Common myeloid progenitor, CD34-positive (primary cell): ENCODE results near the gene EPN1.

ENCODE experiments used
- CTCF ChIA-PET: fragments of 350-600 bp; sonication (Branson Sonifier 250); formaldehyde crosslinking; loops from one replicate; lab custom pipeline; 2021; ENCODE audit warnings: antibody characterized with exemption; lab: Charles Lee
- POLR2A ChIA-PET: fragments of 350-600 bp; sonication (Branson Sonifier 250); formaldehyde crosslinking; loops from one replicate; lab custom pipeline; 2021; ENCODE audit warnings: antibody characterized with exemption; lab: Charles Lee
- DNase-seq, 3 donors: peaks; one replicate each; pipeline versions ENCODE4 v3.0.0 to v3.0.0-alpha.2; 2013
- H3K27ac ChIP-seq, 2 experiments: 1 replicate in 1 of 2; 2 replicates in 1 of 2; pipeline ENCODE4 v1.7.0; 2013; ENCODE audit warnings: inconsistent platforms in 2 of 2, low read length in 2 of 2, mild to moderate bottlenecking in 2 of 2, low read depth in 1 of 2, moderate library complexity in 1 of 2; ENCODE audit not compliant: severe bottlenecking in 2 of 2, insufficient read depth in 1 of 2, poor library complexity in 1 of 2
- H3K27me3 ChIP-seq, 5 experiments: replicated peaks in 2 of 5; 1 replicate in 3 of 5; 2 replicates in 2 of 5; pipeline versions ENCODE4 v1.6.1 to v1.7.0; 2013; ENCODE audit warnings: low read length in 4 of 5, mild to moderate bottlenecking in 2 of 5, moderate library complexity in 2 of 5, inconsistent platforms in 1 of 5; ENCODE audit not compliant: insufficient read depth in 5 of 5, control insufficient read depth in 4 of 5
- H3K36me3 ChIP-seq, 4 experiments: 1 replicate in 2 of 4; 2 replicates in 2 of 4; pipeline versions ENCODE4 v1.6.1 to v1.7.0; 2013; ENCODE audit warnings: low read length in 3 of 4, control low read depth in 1 of 4, mild to moderate bottlenecking in 1 of 4; ENCODE audit not compliant: control insufficient read depth in 4 of 4, insufficient read depth in 4 of 4
- H3K4me1 ChIP-seq, 4 experiments: 1 replicate in 3 of 4; 2 replicates in 1 of 4; pipeline versions ENCODE4 v1.6.1 to v1.7.1; 2013; ENCODE audit warnings: low read length in 3 of 4, mild to moderate bottlenecking in 3 of 4, control low read depth in 1 of 4, inconsistent platforms in 1 of 4, moderate library complexity in 1 of 4; ENCODE audit not compliant: control insufficient read depth in 4 of 4, insufficient read depth in 4 of 4; ENCODE audit errors: control extremely low read depth in 1 of 4
- H3K4me3 ChIP-seq, 7 experiments: 1 replicate in 4 of 7; 2 replicates in 3 of 7; pipeline versions ENCODE4 v1.5.1 to v1.7.0; 2013; ENCODE audit warnings: mild to moderate bottlenecking in 7 of 7, low read length in 6 of 7, moderate library complexity in 6 of 7, inconsistent platforms in 2 of 7, low read depth in 2 of 7, control low read depth in 1 of 7; ENCODE audit not compliant: insufficient read depth in 4 of 7, control insufficient read depth in 1 of 7; ENCODE audit errors: extremely low read depth in 1 of 7
- H3K9me3 ChIP-seq, 5 experiments: 1 replicate in 4 of 5; 2 replicates in 1 of 5; pipeline versions ENCODE4 v1.6.1 to v1.7.1; 2013; ENCODE audit warnings: low read length in 4 of 5, mild to moderate bottlenecking in 2 of 5, inconsistent platforms in 1 of 5, low read depth in 1 of 5, moderate library complexity in 1 of 5; ENCODE audit not compliant: control insufficient read depth in 4 of 5, insufficient read depth in 2 of 5; ENCODE audit errors: control extremely low read depth in 1 of 5
- WGBS: methylation state at CpG from one replicate; pipeline ENCODE4 v1.1.5; 2013; ENCODE audit not compliant: insufficient coverage; 5-methylcytosine and 5-hydroxymethylcytosine counted together

Gene EPN1

DNA sequence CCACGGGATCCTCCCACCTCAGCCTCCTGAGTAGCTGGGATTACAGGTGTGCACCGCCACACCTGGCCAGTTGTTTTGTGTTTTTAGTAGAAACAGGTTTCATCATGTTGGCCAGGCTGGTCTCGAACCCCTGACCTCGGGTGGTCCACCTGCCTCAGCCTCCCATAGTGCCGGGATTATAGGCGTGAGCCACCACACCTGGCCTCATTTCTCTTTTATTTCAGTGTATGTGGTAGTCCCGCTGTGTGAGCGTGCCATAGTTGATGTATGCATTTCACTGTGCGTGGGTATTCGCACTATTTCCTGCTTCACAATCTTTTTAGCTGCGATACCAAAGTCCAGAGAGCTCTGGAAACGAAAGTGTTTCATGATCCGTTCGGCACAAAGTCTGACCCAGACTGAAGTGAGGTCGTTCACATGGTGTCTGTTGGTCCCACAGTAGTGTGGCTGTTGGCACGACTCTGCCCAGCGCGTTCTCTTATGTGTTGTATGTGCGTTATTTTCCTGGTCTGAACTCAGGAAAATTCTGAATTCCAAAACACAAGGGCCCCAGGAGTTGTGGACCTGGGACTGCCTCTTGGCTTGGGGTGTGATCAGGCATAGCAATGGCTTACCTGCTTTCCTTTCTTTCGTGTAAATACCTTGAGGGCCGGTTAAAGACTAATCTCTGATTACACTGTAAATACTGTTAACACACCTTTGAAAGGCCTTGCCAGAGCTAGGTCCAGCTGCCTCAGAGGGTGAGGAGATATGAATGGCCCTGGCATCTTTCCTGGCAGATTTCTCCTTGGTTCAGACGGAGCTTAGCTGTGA is 8.6 kb downstream of the EPN1 start:
- H3K9me3 ChIP-seq: no peaks in the 10 kb centered on the region
- H3K36me3 ChIP-seq: peaks cover 0 to 84% (median 57%) of the 10 kb centered on the region in 4 experiments
- WGBS: 92% methylated on average over 22 of the region's 22 CpGs
- H3K27ac ChIP-seq: no peak overlapping the region
- ChIA-PET POLR2A (no interaction called here), CTCF (interaction anchor here (1.4 kb wide), 1 partner anchor 9 kb away, joined by 3 read pairs; no protein-coding TSS in a partner anchor)
- peaks cover 0 to under 1% (median 0%) of the 10 kb centered on the region in 4 experiments for H3K4me1 ChIP-seq
- H3K4me3 ChIP-seq: no peak overlapping the region
- H3K27me3 ChIP-seq: no peaks in the 10 kb centered on the region
- no peak for DNase-seq

DNA sequence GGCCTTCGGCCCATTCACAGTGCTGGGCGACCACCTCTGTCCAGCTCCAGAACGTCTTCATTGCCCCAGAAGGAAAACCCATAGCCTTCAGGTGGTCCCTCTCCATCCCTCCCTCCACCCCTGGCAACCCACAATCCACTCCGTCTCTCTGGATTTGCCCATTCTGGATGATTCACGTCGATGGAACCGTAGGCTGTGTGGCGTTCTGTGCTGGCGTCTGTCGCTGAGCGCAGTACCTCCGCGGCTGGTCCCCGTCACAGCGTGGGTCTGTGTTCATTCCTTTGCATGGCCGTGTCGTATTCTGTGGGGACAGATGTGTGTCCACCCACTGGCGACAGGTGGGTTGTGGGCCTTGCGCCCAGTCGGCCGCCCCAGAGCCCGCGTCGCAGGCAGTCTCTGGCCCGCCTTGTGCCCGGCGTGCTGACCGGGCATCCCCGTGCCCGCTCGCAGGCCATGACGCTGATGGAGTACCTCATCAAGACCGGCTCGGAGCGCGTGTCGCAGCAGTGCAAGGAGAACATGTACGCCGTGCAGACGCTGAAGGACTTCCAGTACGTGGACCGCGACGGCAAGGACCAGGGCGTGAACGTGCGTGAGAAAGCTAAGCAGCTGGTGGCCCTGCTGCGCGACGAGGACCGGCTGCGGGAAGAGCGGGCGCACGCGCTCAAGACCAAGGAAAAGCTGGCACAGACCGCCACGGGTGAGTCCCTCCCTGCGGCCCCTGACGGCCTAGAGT is 10.1 kb downstream of the EPN1 start:
- no peak overlapping the region for H3K4me3 ChIP-seq
- ChIA-PET CTCF (no interaction called here), POLR2A (no interaction called here)
- H3K4me1 ChIP-seq: no peaks in the 10 kb centered on the region
- H3K36me3 ChIP-seq: peaks cover 2 to 84% (median 55%) of the 10 kb centered on the region in 4 experiments
- DNase-seq: no peak
- no peak overlapping the region for H3K27ac ChIP-seq
- H3K9me3 ChIP-seq: no peaks in the 10 kb centered on the region
- H3K27me3 ChIP-seq: no peaks in the 10 kb centered on the region
- 96% methylated on average over 59 of the region's 60 CpGs for WGBS

DNA sequence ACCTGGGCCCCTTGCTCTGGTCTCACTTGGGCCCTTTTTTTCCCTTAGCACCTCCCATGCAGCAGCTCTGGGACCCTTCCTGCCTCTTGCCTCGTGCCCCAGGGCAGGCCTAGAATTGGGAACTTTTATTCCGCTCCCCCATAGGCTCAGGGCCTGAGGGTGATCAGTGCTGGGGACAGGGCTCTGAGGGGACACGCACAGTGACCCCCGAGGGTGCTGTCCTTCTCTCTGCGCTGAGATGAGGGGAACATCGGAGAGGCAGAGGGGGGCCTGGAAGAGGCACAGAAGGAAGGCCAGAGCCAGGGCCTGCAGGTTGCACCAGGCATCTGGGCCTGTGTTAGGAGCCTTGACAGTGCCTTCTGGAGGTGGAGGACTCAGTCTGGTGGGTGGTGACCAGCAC is 10.8 kb downstream of the EPN1 start:
- POLR2A ChIA-PET: no interaction called here
- DNase-seq: no peak
- Histone ChIP-seq H3K36me3 (peaks cover 2 to 84% (median 57%) of the 10 kb centered on the region in 4 experiments), H3K4me1 (no peaks in the 10 kb centered on the region), H3K9me3 (no peaks in the 10 kb centered on the region), H3K27me3 (no peaks in the 10 kb centered on the region), H3K4me3 (no peak overlapping the region), H3K27ac (no peak overlapping the region)
- 100% methylated on average over 4 of the region's 6 CpGs for WGBS
- CTCF ChIA-PET: no interaction called here

DNA sequence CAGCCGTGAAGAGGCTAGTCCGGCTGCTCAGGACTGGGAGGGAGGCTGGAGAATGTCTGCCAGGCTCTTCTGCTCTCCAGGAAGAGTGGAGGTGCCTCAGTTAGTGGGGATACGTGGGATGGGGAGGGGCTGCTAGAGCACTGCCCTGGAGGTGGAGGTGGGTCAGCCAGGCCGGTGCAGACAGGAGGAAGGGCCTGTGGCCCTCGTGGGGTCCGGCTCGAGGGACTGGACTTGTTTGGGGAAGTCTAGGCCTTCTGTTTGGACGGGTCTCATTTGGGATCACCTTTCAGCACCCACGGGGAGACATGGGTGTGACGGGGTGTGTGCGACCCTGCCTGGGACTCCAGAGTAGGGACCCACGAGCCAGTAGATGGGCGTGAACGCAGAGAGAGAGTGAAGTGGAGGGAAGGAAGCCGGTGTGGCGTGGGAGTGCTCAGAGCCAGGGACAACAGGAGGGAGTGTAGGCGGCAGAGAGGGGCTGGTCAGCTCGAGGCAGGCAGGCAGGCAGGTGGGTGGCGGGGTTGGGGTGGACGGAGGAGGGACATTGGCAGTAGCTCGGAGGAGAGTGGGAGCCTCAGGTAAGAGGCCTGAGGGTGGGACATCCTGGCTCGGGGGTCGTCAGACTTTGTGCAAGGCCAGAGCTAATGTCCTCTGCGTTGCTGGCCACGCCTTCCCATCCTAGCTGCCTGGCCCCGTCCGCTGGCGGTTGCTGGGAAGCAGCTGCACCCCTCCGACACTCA is 11.5 kb downstream of the EPN1 start:
- POLR2A ChIA-PET: no interaction called here
- CTCF ChIA-PET: no interaction called here
- 96% methylated on average over 28 of the region's 29 CpGs for WGBS
- Histone ChIP-seq H3K4me1 (no peaks in the 10 kb centered on the region), H3K36me3 (peaks cover 2 to 85% (median 57%) of the 10 kb centered on the region in 4 experiments), H3K27ac (no peak overlapping the region), H3K27me3 (no peaks in the 10 kb centered on the region), H3K9me3 (no peaks in the 10 kb centered on the region), H3K4me3 (no peak overlapping the region)
- DNase-seq: no peak

DNA sequence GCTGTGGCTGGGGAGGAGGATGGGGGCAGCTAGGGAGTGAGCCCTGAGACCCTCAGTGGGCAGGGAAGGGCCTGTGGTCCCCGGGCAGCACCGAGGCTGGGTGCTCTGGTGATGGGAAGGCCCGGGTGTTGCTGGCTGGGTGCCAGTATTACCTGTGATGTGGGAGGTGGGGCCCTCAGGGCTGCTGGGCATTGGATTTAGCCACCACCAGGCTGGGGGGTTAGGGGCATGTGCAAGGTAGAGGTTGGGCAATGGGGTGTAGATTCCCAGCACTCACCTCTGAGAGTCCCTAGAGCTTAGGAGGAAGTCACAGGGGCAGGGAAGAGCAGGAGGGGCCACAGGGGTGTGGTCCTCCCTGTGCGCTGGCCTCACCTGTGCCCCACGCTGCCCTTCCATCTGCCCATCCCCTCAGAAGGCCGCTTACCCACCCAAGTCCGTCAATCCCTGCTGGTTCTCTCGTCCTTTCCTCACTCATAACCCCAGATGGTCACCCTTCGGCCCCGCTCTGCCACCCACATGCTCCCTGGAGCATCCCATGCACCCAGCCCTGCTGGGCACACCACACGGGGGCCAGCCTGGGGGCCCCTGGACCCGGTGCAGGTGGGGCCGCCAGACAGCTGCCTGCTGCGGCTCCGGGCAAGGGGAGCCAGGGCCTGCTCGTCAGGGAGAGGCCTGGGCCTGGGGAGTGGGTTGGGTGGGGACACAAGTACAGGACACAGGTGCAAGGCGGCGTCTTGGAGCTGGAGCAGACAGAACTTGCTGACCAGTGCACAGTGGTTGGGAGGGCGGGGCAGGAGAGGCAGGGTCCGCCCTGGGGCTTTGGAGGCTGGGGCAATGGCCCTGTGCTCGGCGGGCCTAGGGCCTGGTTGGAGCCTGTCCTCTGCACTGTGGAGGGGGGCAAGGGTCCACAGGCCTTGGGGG is 12.5 kb downstream of the EPN1 start:
- H3K4me3 ChIP-seq: no peak overlapping the region
- H3K4me1 ChIP-seq: no peaks in the 10 kb centered on the region
- no peak for DNase-seq
- ChIA-PET CTCF (no interaction called here), POLR2A (interaction anchor here (0.5 kb wide), 1 partner anchor 1023 kb away, joined by 4 read pairs; no protein-coding TSS in a partner anchor)
- 97% methylated on average over 14 of the region's 22 CpGs for WGBS
- no peaks in the 10 kb centered on the region for H3K27me3 ChIP-seq
- peaks cover 2 to 87% (median 57%) of the 10 kb centered on the region in 4 experiments for H3K36me3 ChIP-seq
- no peaks in the 10 kb centered on the region for H3K9me3 ChIP-seq
- H3K27ac ChIP-seq: no peak overlapping the region

DNA sequence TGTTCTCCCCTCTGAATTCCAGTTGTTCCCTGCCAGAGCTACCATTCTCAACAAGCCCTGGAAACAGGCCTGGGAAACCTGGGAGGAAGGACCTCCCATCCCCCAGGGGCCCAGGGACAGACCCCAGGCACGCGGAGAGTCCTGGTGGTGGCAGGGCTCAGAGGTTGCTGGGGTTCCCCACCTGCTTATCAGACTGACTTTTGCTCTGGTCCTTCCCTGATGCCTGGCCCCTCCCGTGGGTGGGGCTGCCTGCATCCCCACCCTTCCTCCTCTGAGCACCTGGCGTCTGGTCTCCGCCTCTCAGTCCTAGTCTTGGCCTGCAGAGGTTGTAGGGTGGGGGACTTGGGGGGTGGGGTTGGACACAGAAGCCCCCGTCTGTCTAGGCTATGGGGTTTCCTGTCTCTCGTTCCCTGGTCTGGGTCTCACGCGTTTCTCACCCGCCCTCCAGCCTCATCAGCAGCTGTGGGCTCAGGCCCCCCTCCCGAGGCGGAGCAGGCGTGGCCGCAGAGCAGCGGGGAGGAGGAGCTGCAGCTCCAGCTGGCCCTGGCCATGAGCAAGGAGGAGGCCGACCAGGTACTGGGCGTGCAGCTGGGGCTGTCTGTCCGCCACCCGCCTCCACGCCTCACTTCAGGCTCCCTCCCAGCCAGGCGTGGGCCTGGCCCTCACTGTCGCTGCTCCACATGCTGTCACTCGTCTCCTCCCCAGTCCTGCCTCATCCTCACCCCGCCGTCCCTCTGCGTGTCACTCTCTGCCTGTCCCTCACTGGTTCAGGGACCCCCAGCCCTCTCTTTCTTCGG is 13.6 kb downstream of the EPN1 start:
- H3K4me1 ChIP-seq: no peaks in the 10 kb centered on the region
- no peak overlapping the region for H3K4me3 ChIP-seq
- no peaks in the 10 kb centered on the region for H3K9me3 ChIP-seq
- no peak overlapping the region for H3K27ac ChIP-seq
- POLR2A ChIA-PET: no interaction called here
- CTCF ChIA-PET: no interaction called here
- peaks cover 4 to 94% (median 63%) of the 10 kb centered on the region in 4 experiments for H3K36me3 ChIP-seq
- WGBS: 91% methylated on average over 25 of the region's 27 CpGs
- no peak for DNase-seq
- H3K27me3 ChIP-seq: no peaks in the 10 kb centered on the region
